Stimulated activated CD4-positive, alpha-beta T cell treated with anti-CD3 and anti-CD28 coated beads, Interleukin-1b, Interleukin-23, amount 100 ng/mL, for 1 hour (primary cell): ENCODE measurements around the gene ARL5B.
A peak's percentile ranks its signal among the peaks of the same experiment; 100 is the strongest.
"Not testable (repeated sequence)": the region's sequence is repeated elsewhere in the genome, so short reads cannot be mapped to it uniquely, and the experiment has no call there.

ENCODE experiments used
- DNase-seq, 2 donors: peaks; one replicate each; pipeline ENCODE4 v3.0.0-alpha.2; 2020; ENCODE audit warnings: low read depth in 2 of 2

ARL5B gene, protein sequence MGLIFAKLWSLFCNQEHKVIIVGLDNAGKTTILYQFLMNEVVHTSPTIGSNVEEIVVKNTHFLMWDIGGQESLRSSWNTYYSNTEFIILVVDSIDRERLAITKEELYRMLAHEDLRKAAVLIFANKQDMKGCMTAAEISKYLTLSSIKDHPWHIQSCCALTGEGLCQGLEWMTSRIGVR

DNA sequence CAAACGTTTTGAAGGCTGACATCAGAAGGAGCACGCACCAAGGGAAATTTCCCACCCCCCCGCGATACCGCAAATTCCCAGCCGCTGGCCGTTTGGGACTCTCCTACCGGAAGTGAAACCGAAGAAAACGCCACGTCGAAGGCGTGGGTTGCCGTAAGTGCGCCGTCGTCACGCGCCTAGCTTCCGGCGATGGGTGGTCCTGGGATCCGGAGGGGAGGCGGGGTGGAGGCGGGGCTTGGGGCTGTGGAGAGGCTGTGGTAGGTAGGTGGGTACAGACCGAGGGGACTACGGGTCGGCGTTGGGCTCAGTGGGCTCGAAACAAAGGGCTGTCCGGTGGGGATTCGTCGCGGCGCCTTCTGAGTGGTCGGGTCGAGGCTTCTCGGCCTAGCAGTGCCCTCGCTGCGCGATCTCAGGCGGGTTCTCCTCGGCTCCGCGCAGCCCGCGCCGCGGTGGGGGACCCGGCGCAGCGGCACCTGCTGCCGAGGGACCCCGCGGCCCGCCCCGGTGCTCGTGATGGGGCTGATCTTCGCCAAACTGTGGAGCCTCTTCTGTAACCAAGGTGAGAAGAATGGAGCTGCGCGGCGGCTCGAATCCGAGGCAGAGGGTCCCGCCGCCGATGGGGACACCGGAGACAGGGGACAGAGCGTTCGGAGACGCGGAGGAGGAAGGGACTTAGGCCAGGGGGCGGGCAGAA lies at the start of gene ARL5B:
Gene ARL5B, plus strand, starts transcription at position 307 of the 694 bp plus-strand sequence. Its CDS starts 207 bp downstream, at position 514.
- DNase-seq, result peak; percentile 90 to 95

DNA sequence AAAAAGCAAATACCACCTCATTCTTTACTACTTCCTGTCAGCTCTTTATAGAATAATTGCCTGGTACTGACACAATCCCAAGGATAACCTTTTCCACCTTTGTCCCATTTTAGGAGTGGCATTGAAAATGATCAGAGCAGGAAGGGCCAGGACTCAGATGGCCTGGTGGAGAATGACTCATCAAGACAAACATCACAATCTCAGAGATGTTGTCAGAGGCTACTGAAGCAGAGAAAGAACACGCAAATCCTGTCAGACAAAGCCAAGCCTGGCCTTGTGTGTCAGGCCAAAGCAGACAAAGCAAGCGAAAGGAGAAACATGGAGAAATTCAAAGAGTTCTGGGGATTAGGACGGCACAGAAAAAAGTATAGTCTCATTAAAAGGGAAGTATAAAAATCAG lies 48.7 kb upstream of the ARL5B start:
- no peak for DNase-seq

DNA sequence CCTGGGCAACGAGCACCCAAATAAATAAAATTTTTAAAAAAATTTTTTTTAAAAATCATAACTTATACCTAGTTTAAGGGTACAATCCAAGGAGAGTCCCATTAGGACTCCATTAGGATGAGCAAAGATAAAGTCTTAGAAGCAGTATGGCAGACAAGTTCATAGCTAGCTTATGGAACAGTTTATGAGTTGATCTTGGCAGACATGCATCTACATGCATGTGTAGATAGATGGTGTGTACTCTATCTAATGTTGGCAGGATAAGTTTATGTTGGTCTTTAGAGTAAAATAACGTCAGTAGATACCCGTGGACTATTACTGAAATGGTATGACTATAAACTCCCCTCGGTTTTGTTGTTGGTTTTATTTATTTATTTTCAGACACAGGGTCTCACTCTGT lies 48.1 kb upstream of the ARL5B start:
- DNase-seq, result no peak

DNA sequence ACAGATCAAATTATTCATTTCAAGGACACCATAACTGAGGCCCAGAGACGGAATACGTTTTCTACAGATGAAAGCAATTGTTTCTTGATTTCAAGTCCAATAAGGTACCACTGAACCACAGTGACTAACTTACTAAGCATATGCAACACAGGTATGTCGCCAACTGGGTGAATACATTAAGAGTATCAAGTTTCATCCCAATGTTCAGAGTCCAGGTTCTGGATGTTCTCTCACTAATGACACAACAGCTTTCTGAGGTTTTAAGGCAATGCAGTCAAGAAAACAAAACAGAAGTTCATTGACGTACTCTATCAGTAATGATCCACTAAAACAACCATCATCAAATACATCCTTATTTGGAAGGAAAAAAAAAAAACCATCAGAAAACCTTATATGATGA lies 43.6 kb upstream of the ARL5B start:
- DNase-seq, result no peak

DNA sequence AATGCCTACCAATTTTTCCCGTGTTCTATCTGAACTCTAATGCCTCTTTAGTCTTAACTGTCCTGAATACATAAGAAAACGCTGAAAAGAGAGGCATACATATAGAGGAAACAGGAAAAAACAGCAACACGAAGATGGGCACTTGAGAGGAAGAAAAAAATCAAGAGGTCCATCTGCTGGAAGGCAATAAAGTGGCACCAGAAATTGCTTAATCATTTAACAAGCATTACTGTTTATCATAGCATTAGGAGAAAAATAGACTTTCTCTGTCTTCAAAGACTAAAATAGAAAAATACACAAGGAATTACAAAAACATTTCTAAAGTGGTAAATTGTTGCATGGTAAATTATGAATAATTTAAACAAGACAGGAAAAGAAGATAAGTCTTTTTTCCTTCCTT lies 42.9 kb upstream of the ARL5B start:
- no peak for DNase-seq

DNA sequence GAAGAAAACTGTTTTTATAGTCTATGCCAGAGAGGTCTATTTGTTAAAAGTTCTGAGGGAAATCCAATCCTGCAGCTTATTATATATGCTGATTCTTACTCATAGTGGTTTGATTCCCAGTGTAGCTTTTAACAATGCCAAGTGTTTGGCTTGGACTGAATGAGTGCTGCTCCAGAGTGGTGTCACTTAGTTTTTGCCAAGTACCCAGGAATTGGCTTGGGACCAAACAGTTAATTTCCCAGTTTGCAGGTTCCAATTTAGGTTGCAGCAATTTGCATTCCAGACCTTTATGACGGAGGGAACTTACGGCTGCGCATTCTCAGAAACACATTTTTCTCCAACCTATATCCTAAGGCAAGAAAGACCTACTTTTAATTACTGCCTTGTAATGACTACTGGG lies 40.2 kb upstream of the ARL5B start:
- DNase-seq, result no peak

DNA sequence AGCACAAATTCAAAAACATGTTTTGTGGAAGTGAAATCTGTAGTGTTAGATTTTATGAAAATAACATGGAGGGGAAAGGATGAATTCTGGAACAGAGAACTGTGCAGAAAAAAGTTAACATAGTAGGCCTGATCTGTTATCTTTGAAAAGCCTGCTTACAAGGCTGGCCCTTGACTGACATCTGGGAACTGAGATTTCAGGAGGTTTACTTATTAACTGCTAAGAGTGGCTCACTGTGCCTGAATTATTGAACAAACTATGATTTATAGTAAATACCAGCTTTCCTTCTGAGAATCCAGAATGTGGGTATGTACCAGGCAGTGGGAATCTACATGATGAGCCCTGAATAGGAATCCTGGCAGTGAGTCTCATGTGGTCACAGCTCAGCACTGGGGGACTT lies 38.4 kb upstream of the ARL5B start:
- DNase-seq, result no peak

DNA sequence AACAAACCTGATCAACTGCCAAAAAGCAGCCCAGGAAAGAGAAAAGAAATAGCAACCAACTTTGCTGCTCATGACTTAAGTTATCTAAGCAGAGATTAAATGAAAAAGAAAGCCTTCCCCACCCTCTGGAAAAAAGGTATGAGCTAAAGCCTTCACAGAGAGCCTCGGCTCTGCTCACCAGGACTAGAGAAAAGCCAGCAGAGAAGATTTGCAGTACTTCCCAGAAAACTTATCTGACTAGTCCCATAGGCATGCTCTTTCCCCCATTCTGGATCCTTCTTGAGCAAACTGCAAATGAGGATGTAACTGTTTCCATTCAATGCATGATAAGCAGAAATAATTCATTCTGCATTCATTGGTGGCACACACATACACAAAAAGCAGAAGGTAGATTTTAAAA lies 35.6 kb upstream of the ARL5B start:
- DNase-seq, result not testable (repeated sequence)

DNA sequence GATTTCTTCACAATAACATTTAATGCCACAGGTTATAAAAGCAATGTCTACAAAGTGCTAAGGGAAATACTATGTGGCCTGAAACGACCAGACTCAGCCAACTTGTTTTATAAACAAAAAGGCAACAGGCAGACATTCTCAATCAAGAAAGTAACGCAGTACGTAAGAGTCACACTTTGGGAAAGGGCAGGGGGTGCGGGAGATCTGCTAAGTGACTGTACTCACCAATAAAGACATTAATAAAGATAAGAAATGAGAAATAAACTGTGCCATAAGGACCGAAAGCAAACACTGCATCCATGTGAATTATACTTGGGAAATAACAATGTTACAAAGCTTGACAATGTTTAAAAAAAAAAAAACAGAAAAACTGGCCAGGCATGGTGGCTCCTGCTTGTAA lies 33.3 kb upstream of the ARL5B start:
- DNase-seq, result no peak

DNA sequence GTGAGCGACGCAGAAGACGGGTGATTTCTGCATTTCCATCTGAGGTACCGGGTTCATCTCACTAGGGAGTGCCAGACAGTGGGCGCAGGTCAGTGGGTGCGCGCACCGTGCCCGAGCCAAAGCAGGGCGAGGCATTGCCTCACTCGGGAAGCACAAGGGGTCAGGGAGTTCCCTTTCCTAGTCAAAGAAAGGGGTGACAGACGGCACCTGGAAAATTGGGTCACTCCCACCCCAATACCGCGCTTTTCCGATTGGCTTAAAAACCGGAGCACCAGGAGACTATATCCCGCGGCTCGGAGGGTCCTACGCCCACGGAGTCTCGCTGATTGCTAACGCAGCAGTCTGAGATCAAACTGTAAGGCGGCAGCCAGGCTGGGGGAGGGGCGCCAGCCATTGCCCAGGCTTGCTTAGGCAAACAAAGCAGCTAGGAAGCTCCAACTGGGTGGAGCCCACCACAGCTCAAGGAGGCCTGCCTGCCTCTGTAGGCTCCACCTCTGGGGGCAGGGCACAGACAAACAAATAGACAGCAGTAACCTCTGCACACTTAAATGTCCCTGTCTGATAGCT lies 31.7 kb upstream of the ARL5B start:
- DNase-seq, result peak; percentile 25 to 38

DNA sequence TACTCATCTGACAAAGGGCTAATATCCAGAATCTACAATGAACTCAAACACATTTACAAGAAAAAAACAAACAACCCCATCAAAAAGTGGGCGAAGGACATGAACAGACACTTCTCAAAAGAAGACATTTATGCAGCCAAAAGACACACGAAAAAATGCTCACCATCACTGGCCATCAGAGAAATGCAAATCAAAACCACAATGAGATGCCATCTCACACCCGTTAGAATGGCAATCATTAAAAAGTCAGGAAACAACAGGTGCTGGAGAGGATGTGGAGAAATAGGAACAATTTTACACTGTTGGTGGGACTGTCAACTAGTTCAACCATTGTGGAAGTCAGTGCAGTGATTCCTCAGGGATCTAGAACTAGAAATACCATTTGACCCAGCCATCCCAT lies 26.7 kb upstream of the ARL5B start:
- not testable (repeated sequence) for DNase-seq

DNA sequence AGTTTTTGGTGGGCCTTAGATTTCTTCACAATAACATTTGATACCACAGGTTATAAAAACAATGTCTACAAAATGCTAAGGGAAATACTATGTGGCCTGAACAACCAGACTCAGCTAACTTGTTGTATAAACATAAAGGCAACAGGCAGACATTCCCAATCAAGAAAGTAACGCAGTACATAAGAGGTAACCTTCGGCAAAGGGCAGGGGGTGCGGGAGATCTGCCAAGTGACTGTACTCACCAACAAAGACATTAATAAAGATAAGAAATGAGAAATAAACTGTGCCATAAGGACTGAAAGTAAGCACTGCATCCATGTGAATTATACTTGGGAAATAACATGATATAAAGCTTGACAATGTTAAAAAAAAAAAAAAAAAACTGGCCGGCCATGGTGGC lies 23.2 kb upstream of the ARL5B start:
- no peak for DNase-seq

DNA sequence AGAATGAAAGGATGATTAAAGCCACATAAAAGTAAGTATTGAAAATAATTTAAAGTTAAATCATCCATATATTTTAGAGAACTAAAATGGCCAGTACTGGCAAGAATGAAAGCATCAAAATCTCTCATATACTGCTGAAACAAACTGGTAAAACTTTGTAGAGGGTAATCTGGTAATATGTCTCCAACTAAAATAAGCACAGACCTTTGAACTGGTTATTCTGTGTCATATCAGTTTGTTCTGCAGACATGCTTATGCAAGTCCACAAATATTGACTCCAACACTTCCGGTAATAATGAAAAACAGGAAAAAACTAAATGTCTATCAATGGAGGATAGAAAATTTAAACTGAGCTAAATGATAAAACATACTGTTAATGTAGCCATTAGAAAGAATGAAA lies 21.8 kb upstream of the ARL5B start:
- DNase-seq, result not testable (repeated sequence)

DNA sequence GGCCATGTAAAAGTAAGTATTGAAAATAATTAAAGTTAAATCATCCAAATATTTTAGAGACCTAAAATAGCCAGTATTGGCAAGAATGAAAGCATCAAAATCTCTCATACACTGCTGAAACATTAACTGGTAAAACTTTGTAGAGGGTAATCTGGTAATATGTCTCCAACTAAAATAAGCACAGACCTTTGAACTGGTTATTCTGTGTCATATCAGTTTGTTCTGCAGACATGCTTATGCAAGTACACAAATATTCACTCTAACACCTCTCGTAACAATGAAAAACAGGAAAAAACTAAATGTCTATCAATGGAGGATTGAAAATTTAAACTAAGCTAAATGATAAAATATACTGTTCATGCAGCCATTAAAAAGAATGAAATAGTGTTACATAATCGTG lies 19.5 kb upstream of the ARL5B start:
- not testable (repeated sequence) for DNase-seq

DNA sequence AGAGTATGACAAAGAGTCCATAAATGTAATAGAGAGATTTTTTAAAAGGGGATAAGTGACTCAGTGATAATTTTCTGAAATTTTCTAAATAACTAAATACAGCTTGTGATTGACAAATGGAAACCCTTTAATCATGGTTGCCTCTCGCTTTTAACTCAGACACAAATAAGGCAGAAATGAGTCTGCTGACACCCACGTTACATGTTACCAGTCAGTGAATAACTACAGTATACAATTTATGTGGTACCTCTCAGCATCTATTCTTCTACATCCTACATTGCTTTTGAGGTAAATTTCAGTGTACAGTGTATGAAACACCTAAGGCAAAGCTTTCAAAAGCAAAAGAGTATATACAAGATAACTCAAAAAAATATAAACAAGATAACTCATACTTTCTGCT lies 12.1 kb upstream of the ARL5B start:
- no peak for DNase-seq

DNA sequence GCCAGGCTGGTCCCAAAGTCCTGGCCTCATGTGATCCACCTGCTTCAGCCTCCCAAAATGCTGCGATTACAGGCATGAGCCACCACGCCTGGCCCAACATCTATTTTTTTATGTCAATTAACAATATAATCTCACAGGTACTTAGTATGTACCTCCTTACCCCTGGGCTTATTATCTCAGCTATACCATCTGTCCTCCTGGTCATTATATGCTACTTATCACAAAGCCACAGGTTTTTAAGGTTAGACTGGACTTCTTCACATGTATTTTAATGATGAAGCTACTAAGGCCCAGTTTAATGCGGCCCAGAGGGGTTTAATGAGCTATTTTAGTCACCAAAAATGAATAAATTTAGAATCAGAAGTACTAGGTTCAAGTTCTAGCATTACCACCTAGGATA lies 11.3 kb upstream of the ARL5B start:
- no peak for DNase-seq

DNA sequence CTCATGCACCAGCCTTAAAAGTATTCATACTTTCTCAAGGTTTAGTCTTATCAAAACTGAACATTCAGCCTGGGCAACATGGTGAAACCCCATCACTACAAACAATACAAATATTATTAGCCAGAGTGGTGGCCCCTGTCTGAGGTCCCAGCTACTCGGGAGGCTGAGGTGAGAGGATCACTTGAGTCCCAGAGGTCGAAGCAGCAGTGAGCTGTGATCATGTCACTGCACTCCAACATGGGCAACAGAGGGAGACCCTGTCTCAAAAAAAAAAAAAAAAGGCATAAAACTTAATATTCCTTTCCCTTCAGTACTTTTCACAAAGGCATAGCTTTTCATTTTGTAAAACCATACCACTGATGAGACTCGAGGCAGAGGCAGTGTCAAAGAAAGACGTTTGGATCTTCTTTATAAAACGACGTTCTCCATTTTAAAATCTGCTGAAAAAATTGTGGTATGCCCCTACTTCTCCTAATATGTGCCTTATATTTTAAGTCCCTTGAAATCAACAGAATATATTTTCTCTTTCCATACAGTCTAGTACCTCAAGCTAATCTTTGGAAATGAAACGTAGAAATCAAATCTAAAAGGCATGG lies 9.8 kb upstream of the ARL5B start:
- no peak for DNase-seq

DNA sequence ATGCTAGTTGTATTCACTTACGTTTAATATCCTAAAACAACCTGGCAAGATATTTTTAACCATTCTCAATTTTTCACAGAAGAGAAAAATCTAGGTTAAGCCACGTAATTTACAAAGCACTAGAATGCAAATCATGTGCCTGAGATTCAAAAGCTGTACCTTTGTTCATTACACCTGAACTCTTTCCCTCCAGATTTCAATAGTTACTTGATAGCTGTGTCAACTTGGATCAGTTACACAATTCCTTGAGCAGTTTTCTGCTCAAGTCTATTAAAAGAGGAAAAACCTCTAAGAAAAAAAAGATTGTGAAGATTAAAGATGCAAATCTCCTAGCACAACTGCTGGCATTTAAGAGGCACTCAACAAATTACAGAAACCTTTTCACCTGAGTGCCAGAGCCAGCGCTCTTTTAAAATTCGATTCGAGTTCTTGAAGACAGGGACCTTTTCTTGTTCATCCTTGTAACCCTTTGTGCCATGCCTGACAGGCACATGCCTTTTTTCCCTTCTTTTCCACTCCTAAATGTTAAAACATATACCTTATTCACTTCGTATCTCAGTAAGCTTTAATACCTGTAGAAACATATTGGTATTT lies 8.7 kb upstream of the ARL5B start:
- no peak for DNase-seq

DNA sequence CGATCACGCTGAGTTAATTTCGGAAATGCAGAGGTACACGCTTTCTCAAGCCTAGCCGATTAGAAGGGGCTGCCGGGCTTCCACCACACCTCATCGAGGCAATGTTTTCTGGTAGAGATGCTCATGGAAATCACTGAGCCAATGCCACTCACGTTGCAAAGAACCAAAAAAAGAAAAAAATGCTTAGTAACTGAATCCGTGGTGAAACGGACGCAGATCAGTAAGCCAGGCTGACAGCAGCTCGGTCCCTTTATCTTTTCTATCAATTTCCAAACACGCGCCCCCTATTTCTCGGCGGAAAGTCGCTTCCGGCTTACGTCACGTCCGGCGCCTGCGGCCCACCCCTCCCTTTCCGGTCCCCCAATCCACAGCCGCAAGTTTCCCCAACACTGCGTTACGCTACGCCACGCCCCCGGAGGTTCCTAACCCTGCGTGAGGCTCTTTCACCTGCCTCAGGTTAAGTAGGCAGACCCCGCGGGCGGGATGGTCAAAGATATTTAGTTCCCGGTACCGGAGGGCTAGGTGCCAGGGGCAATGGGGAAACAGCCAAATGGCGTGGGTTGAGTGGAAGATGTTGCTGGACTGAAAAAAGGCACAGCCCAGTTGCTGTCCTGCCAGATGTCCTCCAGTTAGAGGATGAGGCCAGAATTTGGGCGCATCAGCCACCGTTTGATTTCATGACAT lies 7.8 kb upstream of the ARL5B start, which contains the start of gene NSUN6:
Gene NSUN6, minus strand, starts transcription at position 264 of the 684 bp plus-strand sequence. CDS start 384 bp downstream, outside the sequence.
- peak; percentile 80 to 88 for DNase-seq

DNA sequence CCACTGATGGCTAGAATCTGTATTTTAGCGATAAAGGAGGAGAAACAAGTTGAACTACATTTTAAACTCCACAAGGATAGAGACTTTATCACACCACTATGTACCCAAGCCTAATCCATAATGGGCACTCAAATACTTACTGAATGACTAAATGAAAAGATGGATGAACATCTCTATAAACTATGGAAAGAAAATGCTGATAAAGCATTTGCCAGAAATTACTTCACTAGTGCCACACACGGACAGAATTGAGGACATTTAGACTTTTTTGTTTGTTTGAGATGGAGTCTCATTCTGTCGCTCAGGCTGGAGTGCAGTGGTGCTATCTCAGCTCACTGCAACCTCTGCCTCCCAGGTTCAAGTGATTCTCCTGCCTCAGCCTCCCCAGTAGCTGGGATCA lies 6.1 kb upstream of the ARL5B start:
- DNase-seq, result no peak

DNA sequence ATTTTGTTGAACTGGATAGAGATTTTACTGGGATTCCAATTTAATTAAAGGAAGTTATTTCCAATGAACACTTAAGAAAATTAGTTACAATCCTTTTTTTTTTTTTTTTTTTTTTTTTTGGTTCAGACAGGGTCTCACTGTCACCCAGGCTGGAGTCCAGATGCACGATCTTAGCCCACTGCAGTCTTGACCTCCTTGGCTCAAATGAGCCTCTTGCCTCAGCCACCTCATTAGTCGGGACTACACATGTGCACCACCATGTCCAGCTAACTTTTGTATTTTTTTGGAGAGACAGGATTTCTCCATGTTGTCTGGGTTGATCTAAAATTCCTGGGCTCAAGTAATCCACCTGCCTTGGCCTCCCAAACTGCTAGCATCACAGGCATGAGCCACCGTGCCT lies 2.5 kb upstream of the ARL5B start:
- DNase-seq, result no peak
